SKM-1 (cell line): ENCODE data around the gene PCDH10.
A peak's percentile ranks its signal among the peaks of the same experiment; 100 is the strongest.

ENCODE experiments used
- DNase-seq: peaks from one replicate; lab custom pipeline; 2025; ENCODE audit not compliant: unreplicated experiment; lab: John Stamatoyannopoulos, UW

PCDH10 gene

DNA sequence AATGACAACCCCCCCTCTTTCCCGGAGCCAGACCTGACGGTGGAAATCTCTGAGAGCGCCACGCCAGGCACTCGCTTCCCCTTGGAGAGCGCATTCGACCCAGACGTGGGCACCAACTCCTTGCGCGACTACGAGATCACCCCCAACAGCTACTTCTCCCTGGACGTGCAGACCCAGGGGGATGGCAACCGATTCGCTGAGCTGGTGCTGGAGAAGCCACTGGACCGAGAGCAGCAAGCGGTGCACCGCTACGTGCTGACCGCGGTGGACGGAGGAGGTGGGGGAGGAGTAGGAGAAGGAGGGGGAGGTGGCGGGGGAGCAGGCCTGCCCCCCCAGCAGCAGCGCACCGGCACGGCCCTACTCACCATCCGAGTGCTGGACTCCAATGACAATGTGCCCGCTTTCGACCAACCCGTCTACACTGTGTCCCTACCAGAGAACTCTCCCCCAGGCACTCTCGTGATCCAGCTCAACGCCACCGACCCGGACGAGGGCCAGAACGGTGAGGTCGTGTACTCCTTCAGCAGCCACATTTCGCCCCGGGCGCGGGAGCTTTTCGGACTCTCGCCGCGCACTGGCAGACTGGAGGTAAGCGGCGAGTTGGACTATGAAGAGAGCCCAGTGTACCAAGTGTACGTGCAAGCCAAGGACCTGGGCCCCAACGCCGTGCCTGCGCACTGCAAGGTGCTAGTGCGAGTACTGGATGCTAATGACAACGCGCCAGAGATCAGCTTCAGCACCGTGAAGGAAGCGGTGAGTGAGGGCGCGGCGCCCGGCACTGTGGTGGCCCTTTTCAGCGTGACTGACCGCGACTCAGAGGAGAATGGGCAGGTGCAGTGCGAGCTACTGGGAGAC lies 1.6 kb downstream of the PCDH10 start:
- no peak for DNase-seq

DNA sequence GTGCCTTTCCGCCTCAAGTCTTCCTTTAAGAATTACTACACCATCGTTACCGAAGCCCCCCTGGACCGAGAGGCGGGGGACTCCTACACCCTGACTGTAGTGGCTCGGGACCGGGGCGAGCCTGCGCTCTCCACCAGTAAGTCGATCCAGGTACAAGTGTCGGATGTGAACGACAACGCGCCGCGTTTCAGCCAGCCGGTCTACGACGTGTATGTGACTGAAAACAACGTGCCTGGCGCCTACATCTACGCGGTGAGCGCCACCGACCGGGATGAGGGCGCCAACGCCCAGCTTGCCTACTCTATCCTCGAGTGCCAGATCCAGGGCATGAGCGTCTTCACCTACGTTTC lies 2.2 kb downstream of the PCDH10 start:
- no peak for DNase-seq

DNA sequence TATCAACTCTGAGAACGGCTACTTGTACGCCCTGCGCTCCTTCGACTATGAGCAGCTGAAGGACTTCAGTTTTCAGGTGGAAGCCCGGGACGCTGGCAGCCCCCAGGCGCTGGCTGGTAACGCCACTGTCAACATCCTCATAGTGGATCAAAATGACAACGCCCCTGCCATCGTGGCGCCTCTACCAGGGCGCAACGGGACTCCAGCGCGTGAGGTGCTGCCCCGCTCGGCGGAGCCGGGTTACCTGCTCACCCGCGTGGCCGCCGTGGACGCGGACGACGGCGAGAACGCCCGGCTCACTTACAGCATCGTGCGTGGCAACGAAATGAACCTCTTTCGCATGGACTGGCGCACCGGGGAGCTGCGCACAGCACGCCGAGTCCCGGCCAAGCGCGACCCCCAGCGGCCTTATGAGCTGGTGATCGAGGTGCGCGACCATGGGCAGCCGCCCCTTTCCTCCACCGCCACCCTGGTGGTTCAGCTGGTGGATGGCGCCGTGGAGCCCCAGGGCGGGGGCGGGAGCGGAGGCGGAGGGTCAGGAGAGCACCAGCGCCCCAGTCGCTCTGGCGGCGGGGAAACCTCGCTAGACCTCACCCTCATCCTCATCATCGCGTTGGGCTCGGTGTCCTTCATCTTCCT lies 2.7 kb downstream of the PCDH10 start:
- no peak for DNase-seq

DNA sequence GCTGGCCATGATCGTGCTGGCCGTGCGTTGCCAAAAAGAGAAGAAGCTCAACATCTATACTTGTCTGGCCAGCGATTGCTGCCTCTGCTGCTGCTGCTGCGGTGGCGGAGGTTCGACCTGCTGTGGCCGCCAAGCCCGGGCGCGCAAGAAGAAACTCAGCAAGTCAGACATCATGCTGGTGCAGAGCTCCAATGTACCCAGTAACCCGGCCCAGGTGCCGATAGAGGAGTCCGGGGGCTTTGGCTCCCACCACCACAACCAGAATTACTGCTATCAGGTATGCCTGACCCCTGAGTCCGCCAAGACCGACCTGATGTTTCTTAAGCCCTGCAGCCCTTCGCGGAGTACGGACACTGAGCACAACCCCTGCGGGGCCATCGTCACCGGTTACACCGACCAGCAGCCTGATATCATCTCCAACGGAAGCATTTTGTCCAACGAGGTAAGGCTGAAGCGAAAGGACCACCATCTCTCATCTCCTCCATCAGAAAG lies 3.3 kb downstream of the PCDH10 start:
- no peak for DNase-seq

DNA sequence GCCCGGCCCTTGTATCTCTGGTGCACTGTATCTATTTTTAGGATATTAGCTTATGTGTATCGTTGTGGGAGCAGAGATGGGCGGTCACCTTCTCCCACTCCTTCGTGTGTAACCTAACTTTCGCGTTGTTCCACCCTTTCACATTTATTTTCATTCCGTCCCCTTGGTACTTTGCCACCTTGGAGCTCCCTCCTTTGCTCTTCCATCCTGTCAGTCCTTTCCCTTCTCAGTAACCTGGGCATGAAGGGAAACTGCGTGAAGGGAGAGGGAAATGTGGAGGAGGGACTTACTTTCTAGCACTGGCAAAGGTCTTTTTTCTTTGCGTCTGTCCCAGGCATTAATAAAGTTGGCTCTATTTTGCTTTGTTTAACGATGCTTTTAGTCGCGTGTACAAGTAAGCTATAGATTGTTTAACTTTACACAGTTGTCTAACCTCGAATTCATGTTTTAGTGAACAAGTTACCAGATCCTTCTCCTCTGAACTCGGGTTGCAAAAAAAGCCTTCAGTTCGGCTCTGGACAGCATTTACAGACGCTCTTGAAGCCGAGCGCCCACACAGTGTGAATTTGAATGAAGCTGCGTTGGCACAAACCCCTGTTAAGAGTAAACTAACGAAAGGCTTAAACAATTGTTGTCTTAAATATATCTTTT lies 3.9 kb downstream of the PCDH10 start:
- DNase-seq = no peak

DNA sequence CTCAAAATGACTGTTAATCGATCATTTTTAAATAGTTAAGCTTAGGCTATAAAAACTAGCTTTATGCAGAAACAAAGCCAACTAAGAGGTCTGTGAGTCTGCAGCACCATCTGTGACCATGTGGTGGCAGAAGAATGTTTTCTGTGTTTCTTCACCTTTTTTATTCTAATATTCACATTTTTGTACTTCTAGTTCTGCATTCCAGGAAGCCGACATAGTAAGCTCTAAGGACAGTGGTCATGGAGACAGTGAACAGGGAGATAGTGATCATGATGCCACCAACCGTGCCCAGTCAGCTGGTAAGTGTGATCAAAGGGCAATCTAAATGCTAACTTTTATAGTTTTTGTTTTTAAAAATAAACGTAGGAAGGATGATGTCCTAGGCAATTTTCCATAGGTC lies 5.6 kb downstream of the PCDH10 start:
- DNase-seq = peak; percentile 8

DNA sequence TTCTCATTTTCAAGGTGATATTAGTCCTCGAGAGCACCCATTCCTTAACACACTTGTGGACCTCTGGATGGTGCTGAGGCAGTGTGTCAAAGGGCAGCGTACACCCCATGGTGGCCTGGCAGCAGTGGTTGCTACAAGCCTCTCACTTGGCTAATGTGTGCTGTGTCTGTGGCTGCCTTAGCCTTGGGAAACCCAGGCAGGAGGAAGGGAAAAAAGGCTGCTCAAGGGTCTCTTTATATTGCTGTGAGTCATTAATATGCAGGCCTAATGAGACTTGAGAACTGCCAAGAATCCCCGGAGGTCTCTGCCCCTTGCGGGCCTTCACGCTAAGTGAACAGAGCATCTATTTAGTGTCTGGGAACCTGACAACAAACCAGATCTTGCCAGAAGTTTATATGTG lies 7.0 kb downstream of the PCDH10 start:
- DNase-seq = no peak

DNA sequence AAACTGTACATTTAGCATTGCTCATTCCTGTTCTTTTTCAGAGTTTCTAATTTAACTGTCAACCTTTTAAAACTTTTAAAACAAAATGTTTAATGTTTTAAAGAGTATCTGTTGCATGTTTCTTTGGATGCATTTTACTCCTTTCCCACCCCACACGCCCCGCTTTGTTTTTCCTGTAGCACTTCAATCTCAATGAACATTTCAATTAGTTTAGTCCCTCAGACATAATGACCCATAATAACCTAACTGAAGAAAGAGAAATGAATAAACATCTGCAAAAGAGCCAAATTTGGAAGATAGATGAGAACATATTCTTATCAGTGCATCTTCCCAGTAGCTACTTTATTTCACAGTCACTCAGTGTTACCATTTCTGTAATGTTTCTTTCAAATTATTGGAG lies 7.5 kb downstream of the PCDH10 start:
- DNase-seq = no peak

DNA sequence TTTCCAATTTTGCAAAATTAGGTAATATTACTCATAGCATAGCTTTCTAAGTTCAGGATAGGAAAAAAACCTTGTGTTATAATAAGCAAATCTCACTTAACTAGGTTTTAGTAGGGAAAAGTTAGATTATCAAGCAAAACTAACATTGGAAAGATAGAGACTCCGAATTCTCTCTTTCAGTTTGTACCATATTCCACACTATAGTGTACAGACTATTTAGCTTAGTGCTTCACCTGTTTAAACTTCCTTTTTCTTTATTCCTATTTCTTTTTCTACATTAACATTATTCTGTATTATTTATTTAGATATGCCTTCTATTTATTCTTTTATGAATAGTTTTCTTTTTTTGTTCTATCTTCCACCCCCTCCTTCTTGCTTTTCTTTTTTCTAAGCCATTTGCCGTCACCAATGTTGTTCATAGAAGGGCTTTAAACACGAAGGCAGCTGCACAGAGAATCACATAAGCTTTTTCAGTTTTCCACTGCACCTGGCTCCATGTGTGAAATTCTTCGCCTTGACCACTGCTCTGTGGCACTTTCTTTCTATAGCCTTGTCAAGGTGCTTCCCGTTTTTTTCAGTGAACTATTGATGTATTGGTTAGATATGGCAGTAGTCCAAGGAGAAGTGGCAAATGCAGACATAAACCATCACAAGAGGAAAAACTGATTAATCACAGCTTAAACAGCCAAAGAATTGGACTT lies 8.5 kb downstream of the PCDH10 start:
- no peak for DNase-seq

DNA sequence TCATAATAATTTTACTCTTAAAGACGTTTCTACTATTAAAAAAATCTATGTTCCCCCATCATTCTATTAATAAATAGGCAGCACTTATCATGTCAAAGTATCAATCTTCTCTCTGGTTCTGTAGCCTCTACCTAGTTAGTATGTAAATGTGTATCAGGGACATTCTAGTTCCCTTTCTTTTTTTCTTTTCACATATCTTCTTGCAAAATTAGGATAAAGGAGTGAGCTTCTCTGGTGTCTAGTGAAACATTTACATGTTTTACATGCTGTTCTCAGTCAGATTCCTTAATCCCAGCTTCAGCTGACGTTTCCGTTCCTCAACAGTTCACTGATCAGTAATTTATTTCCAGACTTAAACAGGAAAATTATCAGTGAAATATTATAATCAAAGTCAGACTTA lies 11.8 kb downstream of the PCDH10 start:
- no peak for DNase-seq

DNA sequence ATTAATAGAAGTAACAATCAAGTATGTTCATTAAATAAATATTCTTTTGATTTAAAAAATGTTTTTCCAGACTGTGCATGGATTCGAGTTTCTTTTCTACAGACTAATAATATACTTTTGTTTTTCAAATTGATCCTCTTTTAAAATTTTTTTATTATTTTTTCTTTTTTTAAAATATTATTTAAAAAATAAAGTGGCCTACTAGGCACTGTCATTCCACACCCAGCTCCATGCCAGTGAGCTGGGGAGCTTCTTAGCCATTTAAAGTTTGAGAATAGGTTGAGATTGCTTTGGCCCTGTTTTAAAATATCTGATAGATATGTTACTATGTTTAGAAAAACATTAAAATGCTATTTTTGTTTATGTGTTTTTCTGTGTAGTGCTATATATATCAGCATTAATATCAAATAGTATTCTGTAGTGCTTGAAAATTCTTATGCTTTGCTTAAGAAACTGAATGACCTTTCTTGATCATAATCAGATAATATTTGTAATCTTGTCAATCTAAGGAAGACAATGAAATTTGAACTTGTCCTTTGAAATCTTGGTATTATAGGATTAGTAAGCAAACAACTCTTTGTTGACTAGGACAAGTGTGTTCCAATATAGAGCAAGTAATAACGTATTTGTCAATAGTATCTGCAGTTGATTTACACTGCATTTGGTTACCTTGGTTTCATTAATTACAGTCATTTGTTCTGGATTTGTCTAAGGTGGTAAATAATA lies 12.6 kb downstream of the PCDH10 start:
- DNase-seq = no peak

DNA sequence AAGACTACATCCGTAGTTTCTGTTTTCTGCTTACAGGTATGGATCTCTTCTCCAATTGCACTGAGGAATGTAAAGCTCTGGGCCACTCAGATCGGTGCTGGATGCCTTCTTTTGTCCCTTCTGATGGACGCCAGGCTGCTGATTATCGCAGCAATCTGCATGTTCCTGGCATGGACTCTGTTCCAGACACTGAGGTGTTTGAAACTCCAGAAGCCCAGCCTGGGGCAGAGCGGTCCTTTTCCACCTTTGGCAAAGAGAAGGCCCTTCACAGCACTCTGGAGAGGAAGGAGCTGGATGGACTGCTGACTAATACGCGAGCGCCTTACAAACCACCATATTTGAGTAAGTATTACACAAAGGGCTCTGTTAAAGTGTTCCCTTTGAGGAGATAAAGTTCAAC lies 13.8 kb downstream of the PCDH10 start:
- DNase-seq = no peak

DNA sequence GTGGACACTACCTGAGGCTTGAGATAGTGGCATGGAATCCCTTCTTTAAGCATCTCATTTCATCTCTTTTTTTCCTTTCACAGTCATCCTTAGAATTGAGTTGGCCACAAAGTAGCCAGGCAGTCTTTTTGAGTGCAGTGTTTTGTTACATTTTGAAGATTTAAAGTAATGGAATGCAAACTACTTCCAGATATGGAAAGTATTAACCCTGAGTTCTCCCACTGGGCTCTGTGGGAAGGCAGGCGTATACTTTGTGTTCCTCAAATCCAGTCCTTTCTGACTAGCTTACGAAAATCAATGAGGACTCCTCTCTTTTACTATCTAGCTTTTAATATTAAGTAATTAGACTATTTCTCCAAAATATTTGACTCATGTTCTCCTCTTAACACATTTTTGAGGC lies 29.9 kb downstream of the PCDH10 start:
- DNase-seq = no peak

DNA sequence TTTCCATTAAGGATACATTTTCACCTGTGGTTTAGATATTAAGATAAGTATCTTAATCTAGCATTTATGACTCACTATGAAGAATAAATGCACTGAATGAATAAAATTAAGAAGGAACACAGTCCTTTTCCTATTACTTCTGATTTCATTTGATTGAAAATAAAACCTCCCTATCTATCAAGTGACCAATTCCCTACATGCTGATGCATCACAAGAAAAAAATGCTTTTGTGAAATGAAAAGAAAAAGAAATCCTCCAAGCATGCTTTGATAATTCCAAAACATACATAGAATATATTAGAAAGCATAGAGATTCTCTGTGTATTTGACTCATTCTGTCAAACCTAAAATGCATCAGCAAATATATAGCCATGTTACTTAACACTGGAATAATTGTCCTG lies 37.1 kb downstream of the PCDH10 start:
- no peak for DNase-seq

DNA sequence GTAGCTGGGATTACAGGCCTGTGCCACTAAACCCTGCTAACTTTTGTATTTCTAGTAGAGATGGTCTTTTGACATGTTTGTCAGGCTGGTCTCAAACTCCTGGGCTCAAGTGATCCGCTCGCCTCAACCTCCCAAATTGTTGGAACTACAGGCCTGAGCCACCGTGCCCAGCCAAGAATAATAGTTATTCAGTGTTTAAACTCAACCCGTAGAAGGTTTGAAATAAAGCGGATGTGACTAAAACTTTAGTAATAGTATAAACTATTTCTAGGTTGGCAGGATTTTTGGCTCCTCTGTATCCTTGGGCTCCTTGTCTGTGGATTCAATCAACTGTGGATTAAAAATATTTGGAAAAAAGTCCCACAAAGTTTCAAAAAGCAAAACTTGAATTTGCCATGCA lies 37.8 kb downstream of the PCDH10 start:
- no peak for DNase-seq

DNA sequence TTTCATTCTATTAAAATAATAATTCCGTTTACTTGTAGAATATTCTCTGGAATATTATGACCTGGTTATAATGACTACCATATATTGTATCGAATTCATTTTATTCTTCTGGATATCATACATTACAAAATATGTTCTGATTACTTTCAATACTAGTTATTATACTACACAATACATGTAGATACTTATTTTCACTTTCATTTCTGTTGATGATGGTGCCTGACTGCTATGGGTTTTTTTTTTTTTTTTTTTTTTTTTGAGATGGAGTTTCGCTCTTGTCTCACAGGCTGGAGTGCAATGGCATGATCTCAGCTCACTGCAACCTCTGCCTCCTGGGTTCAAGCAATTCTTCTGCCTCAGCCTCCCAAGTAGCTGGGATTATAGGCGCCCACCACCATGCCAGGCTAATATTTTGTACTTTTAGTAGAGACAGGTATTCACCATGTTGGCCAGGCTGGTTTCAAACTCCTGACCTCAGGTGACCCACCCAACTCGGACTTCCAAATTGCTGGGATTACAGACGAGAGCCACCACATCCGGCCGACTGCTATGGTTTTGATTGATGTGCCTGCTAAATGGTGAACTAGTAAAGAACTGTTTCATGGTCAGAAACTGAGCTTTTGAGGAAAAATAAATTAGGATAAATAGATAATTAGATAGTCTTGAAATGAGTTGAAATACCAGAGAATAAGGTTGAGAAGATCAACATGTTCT lies 39.5 kb downstream of the PCDH10 start:
- DNase-seq = no peak

DNA sequence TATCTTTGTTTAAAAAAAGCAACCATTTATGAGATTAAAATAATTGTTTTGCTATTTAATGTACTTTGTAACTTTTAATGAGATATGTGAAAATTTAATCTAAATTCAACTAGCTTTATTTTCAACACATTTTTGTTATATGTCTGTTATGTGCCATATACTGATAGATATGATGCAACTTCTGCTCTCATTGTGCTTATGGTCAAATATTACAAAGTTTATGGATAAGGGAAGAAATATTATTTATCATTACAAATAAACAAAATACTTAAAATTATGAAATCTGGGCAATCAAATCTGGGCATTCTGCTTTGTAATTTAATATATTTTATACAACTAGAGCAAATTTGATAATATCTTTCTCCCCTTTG lies 40.0 kb downstream of the PCDH10 start:
- no peak for DNase-seq

DNA sequence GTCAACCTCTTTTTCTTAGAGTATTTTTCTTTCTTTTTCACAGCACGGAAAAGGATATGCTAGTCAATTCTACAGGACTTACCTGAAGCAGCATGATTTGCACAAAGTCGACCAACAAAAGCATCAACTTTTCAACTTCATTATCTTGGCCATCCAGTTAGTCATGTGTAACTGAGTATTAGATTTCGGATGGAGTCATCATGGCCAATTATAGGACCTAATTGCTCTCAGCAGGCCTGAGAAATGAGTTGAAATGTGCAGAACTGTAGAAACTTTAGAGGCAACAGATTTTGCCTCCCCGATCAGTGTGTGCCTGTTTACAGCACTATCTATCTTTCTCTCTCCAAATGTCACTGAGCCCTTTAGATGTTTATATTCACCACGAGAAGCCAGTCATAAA lies 41.0 kb downstream of the PCDH10 start:
- no peak for DNase-seq

DNA sequence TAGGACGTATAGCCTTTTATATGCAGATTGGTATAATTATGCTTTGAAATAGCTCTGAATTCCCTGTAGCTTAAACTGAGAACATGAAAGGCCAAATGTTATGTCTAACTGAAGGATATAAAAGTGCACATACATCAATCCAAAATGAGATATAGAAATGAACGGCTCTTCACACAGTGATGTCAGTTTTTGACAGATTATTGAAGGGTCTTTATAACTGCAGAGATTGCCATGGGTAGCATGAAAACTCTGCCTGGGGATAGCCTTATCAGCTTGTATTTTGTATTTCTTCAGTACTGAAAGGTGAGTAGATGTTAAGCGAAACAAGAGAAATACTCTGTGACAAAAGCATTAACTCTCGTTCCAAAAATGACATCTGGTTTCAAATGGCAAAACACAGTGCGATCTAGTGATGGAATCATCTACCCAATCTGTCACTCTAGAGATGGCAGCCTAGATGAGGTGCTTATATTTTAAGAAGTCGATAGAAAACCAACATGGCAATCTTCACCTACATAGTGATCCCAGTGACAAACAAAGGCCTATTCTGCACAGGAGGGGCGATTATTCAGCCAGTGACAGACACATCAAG lies 59.7 kb downstream of the PCDH10 start:
- no peak for DNase-seq

DNA sequence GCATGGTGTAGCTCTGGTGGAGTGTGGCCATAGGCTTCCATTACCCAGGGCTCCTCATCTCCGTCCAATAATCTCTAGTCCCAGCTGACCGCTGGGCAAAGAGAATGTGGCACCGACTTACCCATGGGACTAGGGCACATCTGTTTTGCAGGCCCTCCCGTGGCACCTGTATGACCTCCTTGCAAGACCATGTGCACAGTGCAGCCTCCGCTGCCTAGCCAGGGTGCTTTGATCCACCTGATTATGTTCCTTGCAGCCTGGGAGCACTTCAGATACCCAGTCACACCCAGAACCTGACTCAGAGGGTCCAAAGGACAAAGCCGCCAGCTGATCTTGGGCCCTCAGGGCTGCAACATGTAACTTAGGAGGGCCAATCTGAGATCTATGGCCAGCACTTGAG lies 84.8 kb downstream of the PCDH10 start:
- no peak for DNase-seq
